ENCODE measurements around the gene ZSWIM6.

The ZSWIM6 gene

GRCh38 chr5:61349935-61350334, 17.9 kb downstream of the ZSWIM6 start:
- DNase-seq (ENCODE audit: low read depth, low spot score), result no peak
- ChIA-PET CTCF (no interaction called here), POLR2A (no interaction called here)
- no peak for TF ChIP-seq CTCF (IDR thresholded peaks at IDR 0.05; ENCODE audit: insufficient read depth, low read length, missing control alignments)
- no peak overlapping the region for H3K4me3 ChIP-seq (ENCODE audit: low read depth, low read length)

- CTCF ChIA-PET, result no interaction called here
Measured at GRCh38 chr5:61350535-61350934, 18.5 kb downstream of the ZSWIM6 start.

GRCh38 chr5:61351733-61352132, 19.7 kb downstream of the ZSWIM6 start:
- H3K4me3 ChIP-seq (ENCODE audit: low read depth, low read length), result no peak overlapping the region
- ChIA-PET CTCF (no interaction called here), POLR2A (no interaction called here)
- no peak for DNase-seq (ENCODE audit: low read depth, low spot score)
- TF ChIP-seq CTCF (IDR thresholded peaks at IDR 0.05; ENCODE audit: insufficient read depth, low read length, missing control alignments), result no peak

More at GRCh38 chr5:61350535-61350934, 18.5 kb downstream of the ZSWIM6 start:
- no peak overlapping the region for H3K4me3 ChIP-seq (ENCODE audit: low read depth, low read length)
- no peak for DNase-seq (ENCODE audit: low read depth, low spot score)
- no peak for TF ChIP-seq CTCF (IDR thresholded peaks at IDR 0.05; ENCODE audit: insufficient read depth, low read length, missing control alignments)
- POLR2A ChIA-PET, result no interaction called here

- CTCF ChIA-PET, result interaction anchor here (1.2 kb wide), 1 partner anchor 9 kb away, joined by 3 read pairs; no protein-coding TSS in a partner anchor
- no peak for TF ChIP-seq CTCF (IDR thresholded peaks at IDR 0.05; ENCODE audit: insufficient read depth, low read length, missing control alignments)
- POLR2A ChIA-PET, result no interaction called here
- no peak overlapping the region for H3K4me3 ChIP-seq (ENCODE audit: low read depth, low read length)
- DNase-seq (ENCODE audit: low read depth, low spot score), result no peak
Measured at GRCh38 chr5:61352180-61352579, 20.1 kb downstream of the ZSWIM6 start.

GRCh38 chr5:61352612-61353156, 20.6 kb downstream of the ZSWIM6 start:
- DNase-seq (ENCODE audit: low read depth, low spot score), result no peak

GRCh38 chr5:61353293-61353692, 21.2 kb downstream of the ZSWIM6 start:
- H3K4me3 ChIP-seq (ENCODE audit: low read depth, low read length), result no peak overlapping the region
- ChIA-PET POLR2A (interaction anchor here (0.8 kb wide), 1 partner anchor 22 kb away, joined by 3 read pairs; no protein-coding TSS in a partner anchor), CTCF (interaction anchor here (0.6 to 1.5 kb wide), 5 partner anchors 10 to 394 kb away, joined by 3 read pairs; no protein-coding TSS in a partner anchor)
- DNase-seq (ENCODE audit: low read depth, low spot score), result no peak
- no peak for TF ChIP-seq CTCF (IDR thresholded peaks at IDR 0.05; ENCODE audit: insufficient read depth, low read length, missing control alignments)

More at GRCh38 chr5:61352612-61353156, 20.6 kb downstream of the ZSWIM6 start:
- no peak overlapping the region for H3K4me3 ChIP-seq (ENCODE audit: low read depth, low read length)
- CTCF ChIA-PET, result interaction anchor here (0.6 to 1.5 kb wide), 5 partner anchors 10 to 394 kb away, joined by 3 read pairs; no protein-coding TSS in a partner anchor
- no peak for TF ChIP-seq CTCF (IDR thresholded peaks at IDR 0.05; ENCODE audit: insufficient read depth, low read length, missing control alignments)
- POLR2A ChIA-PET, result interaction anchor here (0.8 kb wide), 1 partner anchor 21 kb away, joined by 3 read pairs; no protein-coding TSS in a partner anchor

Data from AG04449 (cell line).